CD4-positive, alpha-beta T cell (primary cell): ENCODE data around the gene TTYH2. TPM values are rescaled to one million over a fixed set of nuclear protein-coding genes. Genes with fewer than 3 reads are reported as not detected.

Source experiments
- ATAC-seq: fragments of 200-7000 bp; cut with Tn5 transposase; one replicate; pipeline ENCODE4 v1.10.0; 2022; ENCODE audit warnings: mild to moderate bottlenecking; ENCODE audit not compliant: poor library complexity
- CTCF ChIA-PET: fragments of 350-600 bp; sonication (Branson Sonifier 250); formaldehyde crosslinking; loops from one replicate; lab custom pipeline; 2021; ENCODE audit warnings: antibody characterized with exemption, inconsistent platforms; lab: Charles Lee
- POLR2A ChIA-PET: fragments of 350-600 bp; sonication (Branson Sonifier 250); formaldehyde crosslinking; loops from one replicate; lab custom pipeline; 2021; ENCODE audit warnings: antibody characterized with exemption, inconsistent platforms; lab: Charles Lee
- DNase-seq, 14 experiments: peaks; one replicate each; pipeline ENCODE4 v3.0.0-alpha.2; 2013 to 2020; ENCODE audit warnings: mixed read lengths in 2 of 14
- H3K27ac ChIP-seq, 2 donors: one replicate each; pipeline versions ENCODE4 v1.5.1 to v1.7.0; 2013; ENCODE audit warnings: low read length in 2 of 2, low read depth in 1 of 2, mild to moderate bottlenecking in 1 of 2
- H3K27me3 ChIP-seq, 2 experiments: 1 replicate in 1 of 2; 2 replicates in 1 of 2; pipeline versions ENCODE4 v1.6.1 to v1.7.0; 2013; ENCODE audit warnings: low read length in 2 of 2, control low read depth in 1 of 2, mild to moderate bottlenecking in 1 of 2, moderate library complexity in 1 of 2; ENCODE audit not compliant: insufficient read depth in 2 of 2, control insufficient read depth in 1 of 2
- H3K36me3 ChIP-seq: one replicate; pipeline ENCODE4 v1.6.1; 2013; ENCODE audit warnings: low read length, control low read depth; ENCODE audit not compliant: insufficient read depth
- H3K4me1 ChIP-seq: one replicate; pipeline ENCODE4 v1.6.1; 2013; ENCODE audit warnings: low read length, control low read depth; ENCODE audit not compliant: insufficient read depth
- H3K4me3 ChIP-seq: one replicate; pipeline ENCODE4 v1.5.1; 2013; ENCODE audit warnings: mild to moderate bottlenecking, low read length, moderate library complexity
- H3K9me3 ChIP-seq, 2 experiments: 1 replicate in 1 of 2; 2 replicates in 1 of 2; pipeline versions ENCODE4 v1.6.1 to v1.7.0; 2013; ENCODE audit warnings: low read length in 2 of 2, mild to moderate bottlenecking in 2 of 2, control low read depth in 1 of 2, moderate library complexity in 1 of 2; ENCODE audit not compliant: control insufficient read depth in 1 of 2, insufficient read depth in 1 of 2
- H3K27ac Mint-ChIP-seq: one replicate; pipeline ENCODE4 v1.8.0; 2020; ENCODE audit warnings: mixed read lengths
- H3K27me3 Mint-ChIP-seq: one replicate; pipeline ENCODE4 v1.8.0; 2021; ENCODE audit warnings: mixed read lengths
- H3K36me3 Mint-ChIP-seq: one replicate; pipeline ENCODE4 v1.8.0; 2021; ENCODE audit warnings: low read depth, mixed read lengths
- H3K4me1 Mint-ChIP-seq: one replicate; pipeline ENCODE4 v1.8.0; 2021; ENCODE audit warnings: low read depth, mixed read lengths
- H3K4me3 Mint-ChIP-seq: one replicate; pipeline ENCODE4 v1.8.0; 2020; ENCODE audit warnings: mild to moderate bottlenecking, mixed read lengths
- H3K9me3 Mint-ChIP-seq: one replicate; pipeline ENCODE4 v1.8.0; 2020; ENCODE audit warnings: mixed read lengths
- CTCF ChIP-seq: fragments of 200-600 bp; IDR thresholded peaks from one replicate; pipeline ENCODE4 v1.8.0; 2022; ENCODE audit warnings: antibody characterized with exemption, mild to moderate bottlenecking
- intact Hi-C, 2 experiments: fragments of 100-400 bp; cut with DNase I in 1 of 2; cut with micrococcal nuclease in 1 of 2; formaldehyde crosslinking; loops; one replicate each; pipeline versions ENCODE4 v1.15.1 to v1.9.0; 2023 to 2025; cut with DNase I, micrococcal nuclease
- total RNA-seq, 174 experiments: library from RNA in 2 of 174; stranded (reverse) in 2 of 174; gene quantifications; one replicate each; pipeline ENCODE4 v1.2.3 and lab custom pipeline; 2021 to 2026

The TTYH2 gene
- total RNA-seq, 2 experiments from 2014 or later: 4.4 to 5.4 TPM

- Histone ChIP-seq H3K4me3 (no peak overlapping the region), H3K27me3 (peaks cover 17 to 33% of the 10 kb centered on the region in 2 experiments), H3K36me3 (no peaks in the 10 kb centered on the region), H3K9me3 (no peaks in the 10 kb centered on the region), H3K27ac (no peak overlapping the region), H3K4me1 (peaks cover 11% of the 10 kb centered on the region)
- ChIA-PET CTCF (no interaction called here), POLR2A (no interaction called here)
- Mint-ChIP-seq H3K4me3 (no peak overlapping the region), H3K9me3 (no peaks in the 10 kb centered on the region), H3K4me1 (peaks cover 6% of the 10 kb centered on the region), H3K36me3 (no peaks in the 10 kb centered on the region), H3K27me3 (peaks cover 49% of the 10 kb centered on the region), H3K27ac (no peak overlapping the region)
- intact Hi-C loops: no loop called here
- ATAC-seq (no peak), DNase-seq (no peak)
- TF ChIP-seq CTCF: no peak
Measured at GRCh38 chr17:74196541-74197317, 16.6 kb upstream of the TTYH2 start.

GRCh38 chr17:74197801-74198200 lies 15.6 kb upstream of the TTYH2 start:
- Histone ChIP-seq H3K9me3 (no peaks in the 10 kb centered on the region), H3K36me3 (no peaks in the 10 kb centered on the region), H3K27ac (no peak overlapping the region), H3K4me3 (no peak overlapping the region), H3K4me1 (peaks cover 13% of the 10 kb centered on the region), H3K27me3 (peaks cover 20 to 36% of the 10 kb centered on the region in 2 experiments)
- H3K9me3 Mint-ChIP-seq: no peaks in the 10 kb centered on the region
- H3K4me3 Mint-ChIP-seq: no peak overlapping the region
- DNase-seq (no peak), ATAC-seq (no peak)
- intact Hi-C loops: no loop called here
- H3K27me3 Mint-ChIP-seq: peaks cover 48% of the 10 kb centered on the region
- no peak for TF ChIP-seq CTCF
- peaks cover 6% of the 10 kb centered on the region for H3K4me1 Mint-ChIP-seq
- CTCF ChIA-PET: no interaction called here
- POLR2A ChIA-PET: no interaction called here
- no peaks in the 10 kb centered on the region for H3K36me3 Mint-ChIP-seq
- H3K27ac Mint-ChIP-seq: no peak overlapping the region

- no peak overlapping the region for H3K27ac Mint-ChIP-seq
- peaks cover 14% of the 10 kb centered on the region for H3K4me1 Mint-ChIP-seq
- no peak for ATAC-seq
- DNase-seq: no peak
- intact Hi-C loops: loop anchor here in 1 of 2 experiments (1.0 kb wide), 1 partner anchor 769 kb away; no protein-coding TSS in a partner anchor
- H3K9me3 Mint-ChIP-seq: no peaks in the 10 kb centered on the region
- POLR2A ChIA-PET: no interaction called here
- Histone ChIP-seq H3K27me3 (peaks cover 24 to 28% of the 10 kb centered on the region in 2 experiments), H3K9me3 (no peaks in the 10 kb centered on the region), H3K4me1 (peaks cover 19% of the 10 kb centered on the region), H3K36me3 (no peaks in the 10 kb centered on the region), H3K27ac (no peak overlapping the region), H3K4me3 (no peak overlapping the region)
- CTCF ChIA-PET: no interaction called here
- H3K27me3 Mint-ChIP-seq: peaks cover 45% of the 10 kb centered on the region
- H3K4me3 Mint-ChIP-seq: no peak overlapping the region
- peaks cover 5% of the 10 kb centered on the region for H3K36me3 Mint-ChIP-seq
- TF ChIP-seq CTCF: no peak
Measured at GRCh38 chr17:74198694-74199093, 14.7 kb upstream of the TTYH2 start.
